Measurements from ENCODE around the gene SH3GL2.

The SH3GL2 gene

GRCh38 chr9:17625644-17626388, 47.0 kb downstream of the SH3GL2 start:
- DNase-seq (ENCODE audit: low read depth, low spot score) = peak; percentile 35
- no peak overlapping the region for H3K4me3 ChIP-seq (ENCODE audit: low read depth, low read length)
- TF ChIP-seq, protein P1, sequence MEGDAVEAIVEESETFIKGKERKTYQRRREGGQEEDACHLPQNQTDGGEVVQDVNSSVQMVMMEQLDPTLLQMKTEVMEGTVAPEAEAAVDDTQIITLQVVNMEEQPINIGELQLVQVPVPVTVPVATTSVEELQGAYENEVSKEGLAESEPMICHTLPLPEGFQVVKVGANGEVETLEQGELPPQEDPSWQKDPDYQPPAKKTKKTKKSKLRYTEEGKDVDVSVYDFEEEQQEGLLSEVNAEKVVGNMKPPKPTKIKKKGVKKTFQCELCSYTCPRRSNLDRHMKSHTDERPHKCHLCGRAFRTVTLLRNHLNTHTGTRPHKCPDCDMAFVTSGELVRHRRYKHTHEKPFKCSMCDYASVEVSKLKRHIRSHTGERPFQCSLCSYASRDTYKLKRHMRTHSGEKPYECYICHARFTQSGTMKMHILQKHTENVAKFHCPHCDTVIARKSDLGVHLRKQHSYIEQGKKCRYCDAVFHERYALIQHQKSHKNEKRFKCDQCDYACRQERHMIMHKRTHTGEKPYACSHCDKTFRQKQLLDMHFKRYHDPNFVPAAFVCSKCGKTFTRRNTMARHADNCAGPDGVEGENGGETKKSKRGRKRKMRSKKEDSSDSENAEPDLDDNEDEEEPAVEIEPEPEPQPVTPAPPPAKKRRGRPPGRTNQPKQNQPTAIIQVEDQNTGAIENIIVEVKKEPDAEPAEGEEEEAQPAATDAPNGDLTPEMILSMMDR (IDR thresholded peaks at IDR 0.05; ENCODE audit: low read depth, low read length) = no peak
- in situ Hi-C loops (cut with HindIII; ENCODE audit: low sequenced_read_pairs) = no loop called here

DNA sequence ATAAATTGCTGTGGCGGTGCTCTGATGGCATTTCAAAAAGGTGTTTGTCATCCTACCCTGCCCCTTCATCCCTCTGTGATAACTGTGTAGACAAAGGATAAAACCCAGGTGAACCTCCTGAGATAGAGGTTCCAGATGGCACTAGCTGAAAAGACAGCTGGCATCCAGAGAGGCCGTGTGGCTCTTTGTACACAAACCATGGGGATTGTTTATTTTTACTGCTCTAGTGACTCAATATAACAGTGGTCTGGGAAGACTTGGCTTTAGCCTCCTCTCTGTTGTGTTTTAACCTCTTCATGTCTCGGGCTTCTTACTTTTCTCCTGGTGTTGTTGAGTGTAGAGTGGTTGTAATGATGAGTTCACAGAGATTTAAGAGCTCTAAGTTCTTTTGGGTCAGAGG, 48.8 kb downstream of the SH3GL2 start:
- no peak overlapping the region for H3K4me3 ChIP-seq (ENCODE audit: low read depth, low read length)
- peak; percentile 37 for DNase-seq (ENCODE audit: low read depth, low spot score)
- in situ Hi-C loops (cut with HindIII; ENCODE audit: low sequenced_read_pairs) = no loop called here
- TF ChIP-seq, protein P1 (IDR thresholded peaks at IDR 0.05; ENCODE audit: low read depth, low read length) = no peak

GRCh38 chr9:17628624-17629023, 49.8 kb downstream of the SH3GL2 start:
- TF ChIP-seq, protein P1 (IDR thresholded peaks at IDR 0.05; ENCODE audit: low read depth, low read length) = no peak
- H3K4me3 ChIP-seq (ENCODE audit: low read depth, low read length) = no peak overlapping the region
- in situ Hi-C loops (cut with HindIII; ENCODE audit: low sequenced_read_pairs) = no loop called here
- no peak for DNase-seq (ENCODE audit: low read depth, low spot score)

DNA sequence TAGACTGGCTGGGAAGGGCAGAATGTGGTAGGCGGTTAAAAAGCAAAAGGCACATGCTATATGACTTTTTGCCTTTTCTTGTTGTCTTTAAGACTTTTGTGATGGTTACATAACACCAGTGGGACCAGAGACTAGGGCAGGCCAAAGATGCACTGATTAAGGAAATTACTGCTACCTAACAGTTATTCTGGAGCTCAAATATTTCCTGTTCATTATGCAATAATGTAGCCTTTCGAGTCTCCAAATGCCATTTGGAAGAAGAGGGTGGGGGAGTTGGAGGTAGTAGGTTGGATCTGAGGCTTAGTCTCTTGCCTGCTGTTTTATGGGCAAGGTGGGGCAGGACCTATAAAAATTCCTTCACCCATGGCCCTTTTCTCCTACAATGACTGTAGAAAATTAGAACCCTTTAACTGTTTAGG, 51.7 kb downstream of the SH3GL2 start:
- DNase-seq (ENCODE audit: low read depth, low spot score) = no peak
- in situ Hi-C loops (cut with HindIII; ENCODE audit: low sequenced_read_pairs) = no loop called here
- H3K4me3 ChIP-seq (ENCODE audit: low read depth, low read length) = no peak overlapping the region
- TF ChIP-seq, protein P1 (IDR thresholded peaks at IDR 0.05; ENCODE audit: low read depth, low read length) = no peak

DNA sequence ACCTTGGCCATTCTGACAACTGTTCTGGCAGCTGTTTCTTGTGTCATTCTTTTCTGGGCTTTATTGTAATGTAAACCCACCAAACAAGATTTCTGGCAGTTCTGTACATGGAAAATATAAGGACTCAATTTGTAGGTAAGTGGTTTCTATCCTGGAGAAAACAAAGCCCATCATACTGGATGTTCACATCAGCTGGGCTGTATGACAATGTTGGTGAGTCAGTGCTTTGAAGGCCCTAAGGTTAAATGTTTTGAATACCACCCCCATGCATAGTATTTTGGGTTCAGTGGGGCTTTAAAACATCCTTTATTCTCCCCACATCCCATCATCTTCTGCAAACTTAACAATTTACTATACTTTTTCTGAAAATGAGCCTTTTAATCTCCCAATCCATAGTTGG, 52.5 kb downstream of the SH3GL2 start:
- TF ChIP-seq, protein P1 (IDR thresholded peaks at IDR 0.05; ENCODE audit: low read depth, low read length) = no peak
- H3K4me3 ChIP-seq (ENCODE audit: low read depth, low read length) = no peak overlapping the region
- in situ Hi-C loops (cut with HindIII; ENCODE audit: low sequenced_read_pairs) = no loop called here
- DNase-seq (ENCODE audit: low read depth, low spot score) = peak; percentile 19

- H3K4me3 ChIP-seq (ENCODE audit: low read depth, low read length) = no peak overlapping the region
- in situ Hi-C loops (cut with HindIII; ENCODE audit: low sequenced_read_pairs) = no loop called here
- DNase-seq (ENCODE audit: low read depth, low spot score) = no peak
- TF ChIP-seq, protein P1 (IDR thresholded peaks at IDR 0.05; ENCODE audit: low read depth, low read length) = no peak
These were observed 54.1 kb downstream of the SH3GL2 start for GRCh38 chr9:17632994-17633393.
